ENCODE measurements around the gene IL10RB. TPM values are rescaled to one million over a fixed set of nuclear protein-coding genes. Genes with fewer than 3 reads are reported as not detected.

Gene IL10RB
- total and polyA plus RNA-seq, 7 donors, result 15.0 to 66.8 (median 26.2) TPM

DNA sequence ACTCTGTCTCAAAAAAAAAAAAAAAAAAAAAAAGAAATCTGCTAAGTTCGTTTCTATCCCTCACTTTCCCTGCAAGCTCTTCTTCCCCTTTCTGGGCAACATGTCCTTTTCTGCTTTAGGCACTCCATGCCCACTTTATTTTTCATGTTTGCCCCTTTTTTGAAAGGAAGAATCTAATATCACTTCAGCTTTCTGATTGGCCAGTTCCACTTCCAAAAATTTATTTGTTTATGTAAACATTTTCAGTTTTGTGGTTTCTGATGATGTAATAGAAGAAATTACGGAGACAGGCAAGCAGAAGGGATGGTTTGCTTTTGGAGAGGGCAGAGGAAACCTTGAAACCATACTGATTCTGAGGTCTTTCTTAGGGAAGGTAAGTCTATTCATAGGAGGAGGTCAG is 73.8 kb downstream of the IL10RB start:
- no peaks in the 10 kb centered on the region for H3K9me3 ChIP-seq
- H3K4me3 ChIP-seq, result no peak overlapping the region
- no peak for TF ChIP-seq CTCF (IDR thresholded peaks at IDR 0.05)
- DNase-seq, result no peak
- no peak overlapping the region for H3K27ac ChIP-seq
- peaks cover 0 to 13% (median 8%) of the 10 kb centered on the region in 4 donors for H3K4me1 ChIP-seq
- 54 to 57% methylated on average over 2 of the region's 2 CpGs for WGBS, 2 donors
- intact Hi-C loops (cut with DNase I), result no loop called here
- H3K27me3 ChIP-seq, result no peaks in the 10 kb centered on the region
- peaks cover 0 to 56% (median 0%) of the 10 kb centered on the region in 4 donors for H3K36me3 ChIP-seq

- Histone ChIP-seq H3K4me1 (peaks cover 0 to 3% (median 0%) of the 10 kb centered on the region in 4 donors), H3K27me3 (no peaks in the 10 kb centered on the region), H3K9me3 (no peaks in the 10 kb centered on the region), H3K36me3 (peaks cover 0 to 90% (median 8%) of the 10 kb centered on the region in 4 donors), H3K27ac (no peak overlapping the region), H3K4me3 (no peak overlapping the region)
- 96 to 97% methylated on average over 5 of the region's 5 CpGs for WGBS, 2 donors
- intact Hi-C loops (cut with DNase I), result no loop called here
- TF ChIP-seq POLR2AphosphoS5 (IDR thresholded peaks at IDR 0.05), result no peak
- no peak for TF ChIP-seq EP300 (IDR thresholded peaks at IDR 0.05)
- TF ChIP-seq POLR2A (IDR thresholded peaks at IDR 0.05), result no peak
- no peak for TF ChIP-seq CTCF (IDR thresholded peaks at IDR 0.05)
- no peak for DNase-seq
These were observed 79.6 kb downstream of the IL10RB start for GRCh38 chr21:33345751-33346238.

Other genes with a start within 250 kb of the IL10RB start
- gene OLIG2, start 240.4 kb upstream of the IL10RB start, total RNA-seq, result not detected
- not detected for gene OLIG2, start 240.4 kb upstream of the IL10RB start, polyA plus RNA-seq
- not detected for gene OLIG1, start 196.2 kb upstream of the IL10RB start, total RNA-seq
- gene OLIG1, start 196.2 kb upstream of the IL10RB start, polyA plus RNA-seq, result not detected
- gene IFNAR2, start 36.4 kb upstream of the IL10RB start, total RNA-seq, result 10 to 100 TPM in 3 of 4 donors, 1 to 10 TPM in 1; 7.6 to 19.0 (median 12.2) TPM
- 10 to 100 TPM in 1 of 3 donors, 1 to 10 TPM in 2; 6.6 to 15.2 (median 7.9) TPM for gene IFNAR2, start 36.4 kb upstream of the IL10RB start, polyA plus RNA-seq
- 10 to 100 TPM; 23.5 to 32.6 (median 25.5) TPM for gene IFNAR1, start 58.6 kb downstream of the IL10RB start, total RNA-seq
- gene IFNAR1, start 58.6 kb downstream of the IL10RB start, polyA plus RNA-seq, result 10 to 100 TPM in 1 of 3 donors, 1 to 10 TPM in 2; 6.6 to 26.5 (median 7.9) TPM
- gene IFNGR2, start 137.0 kb downstream of the IL10RB start, total RNA-seq, result 10 to 100 TPM; 34.9 to 65.8 (median 38.5) TPM
- 100 to 1,000 TPM in 2 of 3 donors, 10 to 100 TPM in 1; 72.1 to 178 (median 135) TPM for gene IFNGR2, start 137.0 kb downstream of the IL10RB start, polyA plus RNA-seq
- 100 to 1,000 TPM in 2 of 4 donors, 10 to 100 TPM in 2; 63.3 to 106 (median 85.1) TPM for gene TMEM50B, start 213.6 kb downstream of the IL10RB start, total RNA-seq
- gene TMEM50B, start 213.6 kb downstream of the IL10RB start, polyA plus RNA-seq, result 10 to 100 TPM in 1 of 3 donors, 1 to 10 TPM in 2; 9.0 to 41.8 (median 9.6) TPM
- 1 to 10 TPM; 2.0 to 3.0 (median 2.6) TPM for gene DNAJC28, start 225.3 kb downstream of the IL10RB start, total RNA-seq
- gene DNAJC28, start 225.3 kb downstream of the IL10RB start, polyA plus RNA-seq, result 1 to 10 TPM; 1.6 to 3.7 (median 2.4) TPM

Measured in sigmoid colon (tissue), 7 donors.